A549 (cell line): ENCODE data around the gene PHOX2A.

Source experiments
- CTCF ChIP-seq: fragments of >200 bp; sonication (Bioruptor Twin); formaldehyde crosslinking; IDR thresholded peaks from 3 replicates; pipeline ENCODE4 v1.5.1; 2016
- NR3C1 ChIP-seq: fragments of >200 bp; sonication (Bioruptor Twin); formaldehyde crosslinking; IDR thresholded peaks from 3 replicates; pipeline ENCODE4 v1.6.1; 2017
- POLR2A ChIP-seq: IDR thresholded peaks from 2 replicates; pipeline ENCODE4 v1.6.1; 2012; ENCODE audit warnings: mild to moderate bottlenecking, low read length

GRCh38 chr11:72271980-72272379 is 28.0 kb upstream of the PHOX2A start:
- no peak for TF ChIP-seq CTCF
- no peak for TF ChIP-seq POLR2A
- no peak for TF ChIP-seq NR3C1
